Measurements from ENCODE around the gene CAVIN3.

The CAVIN3 gene, protein sequence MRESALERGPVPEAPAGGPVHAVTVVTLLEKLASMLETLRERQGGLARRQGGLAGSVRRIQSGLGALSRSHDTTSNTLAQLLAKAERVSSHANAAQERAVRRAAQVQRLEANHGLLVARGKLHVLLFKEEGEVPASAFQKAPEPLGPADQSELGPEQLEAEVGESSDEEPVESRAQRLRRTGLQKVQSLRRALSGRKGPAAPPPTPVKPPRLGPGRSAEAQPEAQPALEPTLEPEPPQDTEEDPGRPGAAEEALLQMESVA

DNA sequence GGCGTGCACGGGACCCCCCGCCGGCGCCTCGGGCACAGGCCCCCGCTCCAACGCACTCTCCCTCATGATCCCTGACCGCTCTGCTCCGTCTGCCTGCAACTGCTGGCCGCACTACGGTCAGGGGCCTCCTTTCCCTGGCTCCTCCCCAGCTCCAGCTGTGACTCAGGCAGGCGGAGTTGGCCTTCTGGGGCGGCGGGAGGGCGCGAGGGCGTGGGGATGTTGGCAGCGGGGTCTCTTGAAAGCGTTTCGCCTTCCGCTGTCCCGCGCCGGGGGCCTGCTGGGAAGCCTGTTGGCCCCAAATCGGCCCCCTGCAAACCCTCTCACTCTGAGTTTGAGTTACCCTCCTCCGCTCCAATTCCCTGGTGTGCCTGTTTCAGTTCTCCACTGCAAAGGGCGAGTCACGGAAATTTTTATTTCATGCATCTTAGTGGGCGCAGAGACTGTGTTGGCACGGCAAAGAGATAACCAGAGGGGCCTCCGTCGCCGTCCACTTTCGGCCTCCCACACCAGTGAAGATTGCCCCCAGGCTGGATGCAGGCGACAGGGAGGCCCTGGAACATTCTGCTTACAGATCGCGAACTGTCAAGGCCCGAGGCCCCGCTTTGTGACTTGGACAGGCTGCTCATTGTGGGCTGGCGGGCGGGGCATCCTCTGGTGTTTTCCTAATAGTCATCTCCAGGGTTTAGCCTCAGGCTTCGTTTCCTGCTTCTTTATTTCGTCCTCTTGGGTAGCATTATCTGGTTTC is at the start of gene CAVIN3:
Gene CAVIN3 (minus strand): TSS at position 91 of the 745 bp plus-strand sequence. CDS start 25 bp downstream, at position 66.
- no peak within 1 kb of the TSS for H3K4me3 ChIP-seq (ENCODE audit: low read depth, low read length)
- DNase-seq (ENCODE audit: low read depth), result no peak
- TF ChIP-seq, protein P1, sequence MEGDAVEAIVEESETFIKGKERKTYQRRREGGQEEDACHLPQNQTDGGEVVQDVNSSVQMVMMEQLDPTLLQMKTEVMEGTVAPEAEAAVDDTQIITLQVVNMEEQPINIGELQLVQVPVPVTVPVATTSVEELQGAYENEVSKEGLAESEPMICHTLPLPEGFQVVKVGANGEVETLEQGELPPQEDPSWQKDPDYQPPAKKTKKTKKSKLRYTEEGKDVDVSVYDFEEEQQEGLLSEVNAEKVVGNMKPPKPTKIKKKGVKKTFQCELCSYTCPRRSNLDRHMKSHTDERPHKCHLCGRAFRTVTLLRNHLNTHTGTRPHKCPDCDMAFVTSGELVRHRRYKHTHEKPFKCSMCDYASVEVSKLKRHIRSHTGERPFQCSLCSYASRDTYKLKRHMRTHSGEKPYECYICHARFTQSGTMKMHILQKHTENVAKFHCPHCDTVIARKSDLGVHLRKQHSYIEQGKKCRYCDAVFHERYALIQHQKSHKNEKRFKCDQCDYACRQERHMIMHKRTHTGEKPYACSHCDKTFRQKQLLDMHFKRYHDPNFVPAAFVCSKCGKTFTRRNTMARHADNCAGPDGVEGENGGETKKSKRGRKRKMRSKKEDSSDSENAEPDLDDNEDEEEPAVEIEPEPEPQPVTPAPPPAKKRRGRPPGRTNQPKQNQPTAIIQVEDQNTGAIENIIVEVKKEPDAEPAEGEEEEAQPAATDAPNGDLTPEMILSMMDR (IDR thresholded peaks at IDR 0.05; ENCODE audit: control insufficient read depth, extremely low read depth, insufficient read depth), result no peak

DNA sequence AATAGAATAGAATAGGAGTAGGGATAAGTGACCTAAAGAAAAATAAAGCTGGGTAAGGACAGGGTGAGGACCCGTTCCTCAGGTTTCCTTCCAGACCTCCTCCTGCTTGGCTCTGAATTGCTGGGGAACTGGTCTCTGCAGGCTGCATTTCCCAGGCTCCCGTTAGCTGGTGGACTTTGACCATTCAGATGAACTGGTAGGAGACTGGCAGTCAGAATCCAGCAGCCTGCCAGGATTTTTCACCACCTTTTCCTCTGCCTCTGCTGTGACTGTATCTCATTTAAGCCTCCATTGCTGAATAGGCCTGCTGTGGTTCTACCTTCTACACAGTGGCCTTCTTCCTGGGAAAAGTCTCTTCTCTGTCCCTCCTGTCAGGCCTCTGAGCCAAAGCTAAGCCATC is 45.4 kb upstream of the CAVIN3 start:
- TF ChIP-seq, protein P1 (IDR thresholded peaks at IDR 0.05; ENCODE audit: control insufficient read depth, extremely low read depth, insufficient read depth), result no peak

DNA sequence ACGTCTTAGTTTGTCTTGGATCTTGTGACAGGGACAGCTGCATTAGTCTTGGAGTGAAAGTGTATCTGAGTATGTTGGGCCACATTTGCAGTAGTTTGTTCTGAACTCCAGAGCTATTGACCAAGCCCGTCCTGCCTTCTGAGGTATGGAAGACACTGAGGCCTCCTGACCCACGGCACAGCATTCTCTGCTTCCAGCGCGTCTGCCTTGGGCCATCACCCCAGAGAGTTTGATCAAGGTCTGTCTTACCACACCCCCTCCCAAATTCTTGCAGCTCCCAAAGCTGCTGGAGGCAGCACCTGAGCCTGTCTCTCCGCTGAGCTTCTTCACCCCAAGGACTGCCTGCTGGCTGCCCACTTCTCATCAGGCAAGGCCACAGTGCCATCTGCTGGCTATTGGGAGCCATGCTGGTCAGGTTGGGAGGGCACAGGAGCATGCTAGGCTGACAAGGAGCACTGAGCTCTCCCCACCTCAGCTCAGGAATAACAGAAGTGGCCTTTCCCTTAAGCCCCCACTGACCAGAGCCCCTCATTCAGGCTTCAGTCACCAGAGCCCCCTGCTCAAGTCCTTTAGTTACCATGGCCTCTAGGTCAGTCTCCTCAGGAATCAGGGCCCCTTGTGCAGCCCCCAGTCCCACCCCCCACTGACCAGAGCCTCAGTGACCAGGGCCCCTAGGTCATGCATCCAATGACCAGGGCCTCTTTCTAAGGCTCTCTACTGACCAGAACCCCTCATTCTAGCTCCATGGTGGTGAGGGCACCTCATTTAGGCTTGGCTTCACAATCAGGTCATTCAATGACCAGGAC is 42.8 kb upstream of the CAVIN3 start:
- TF ChIP-seq, protein P1 (IDR thresholded peaks at IDR 0.05; ENCODE audit: control insufficient read depth, extremely low read depth, insufficient read depth), result peak; percentile 100
- DNase-seq (ENCODE audit: low read depth), result peak; percentile 43
- H3K4me3 ChIP-seq (ENCODE audit: low read depth, low read length), result no peak overlapping the region

More for the DNA sequence above, 45.4 kb upstream of the CAVIN3 start:
- no peak overlapping the region for H3K4me3 ChIP-seq (ENCODE audit: low read depth, low read length)
- DNase-seq (ENCODE audit: low read depth), result no peak

DNA sequence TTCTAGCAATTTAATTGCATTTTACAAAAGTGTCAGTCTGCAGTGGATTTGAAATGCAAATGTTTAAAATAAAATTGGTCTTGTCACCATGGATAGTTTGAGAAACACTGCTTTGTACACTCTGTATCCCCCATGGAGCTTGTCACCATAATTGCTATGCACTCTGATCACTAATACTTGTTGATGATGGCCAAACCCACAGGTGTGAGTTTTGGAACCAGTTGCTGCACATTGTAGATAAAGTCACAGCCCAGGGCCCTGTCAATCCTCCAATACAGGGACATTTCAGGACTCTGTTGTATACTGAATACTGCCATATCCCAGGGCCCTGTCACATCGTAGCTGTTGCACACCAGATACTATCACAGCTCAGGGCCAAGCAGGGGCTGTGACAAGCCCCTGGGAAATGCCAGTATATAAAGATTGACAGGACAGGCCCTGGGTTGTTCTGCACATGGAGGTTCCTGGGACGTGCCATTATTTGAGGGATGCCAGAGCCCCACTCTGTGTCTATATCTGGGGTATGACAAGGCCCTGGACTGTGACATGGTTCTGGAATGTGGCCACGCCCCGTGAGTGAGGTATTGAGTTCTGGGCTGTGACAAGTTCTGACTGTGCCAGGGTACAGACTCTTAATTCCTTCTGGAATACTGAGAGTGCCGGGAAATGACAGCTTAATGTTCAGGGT is 42.0 kb upstream of the CAVIN3 start:
- no peak for DNase-seq (ENCODE audit: low read depth)
- H3K4me3 ChIP-seq (ENCODE audit: low read depth, low read length), result no peak overlapping the region
- TF ChIP-seq, protein P1 (IDR thresholded peaks at IDR 0.05; ENCODE audit: control insufficient read depth, extremely low read depth, insufficient read depth), result no peak

DNA sequence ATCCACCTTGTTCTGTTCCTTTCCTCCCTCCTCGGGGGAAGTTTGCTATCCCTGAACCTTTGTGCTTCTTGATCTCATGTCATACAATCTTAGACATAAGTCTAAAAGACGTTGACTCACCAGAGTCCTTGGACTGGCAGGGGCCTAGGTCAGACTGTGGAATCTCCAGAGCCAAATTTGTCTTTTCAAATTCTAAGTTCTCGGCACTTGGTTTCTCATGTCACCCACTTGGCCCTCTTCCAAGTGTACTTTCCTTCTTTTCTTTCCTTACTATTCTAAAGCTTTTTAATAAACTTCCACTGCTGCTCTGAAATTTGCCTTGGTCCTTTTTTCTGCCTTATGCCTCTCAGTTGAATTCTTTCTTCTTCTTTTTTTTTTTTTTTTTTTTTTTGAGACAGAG is 39.9 kb upstream of the CAVIN3 start:
- TF ChIP-seq, protein P1 (IDR thresholded peaks at IDR 0.05; ENCODE audit: control insufficient read depth, extremely low read depth, insufficient read depth), result no peak
- DNase-seq (ENCODE audit: low read depth), result no peak
- no peak overlapping the region for H3K4me3 ChIP-seq (ENCODE audit: low read depth, low read length)

DNA sequence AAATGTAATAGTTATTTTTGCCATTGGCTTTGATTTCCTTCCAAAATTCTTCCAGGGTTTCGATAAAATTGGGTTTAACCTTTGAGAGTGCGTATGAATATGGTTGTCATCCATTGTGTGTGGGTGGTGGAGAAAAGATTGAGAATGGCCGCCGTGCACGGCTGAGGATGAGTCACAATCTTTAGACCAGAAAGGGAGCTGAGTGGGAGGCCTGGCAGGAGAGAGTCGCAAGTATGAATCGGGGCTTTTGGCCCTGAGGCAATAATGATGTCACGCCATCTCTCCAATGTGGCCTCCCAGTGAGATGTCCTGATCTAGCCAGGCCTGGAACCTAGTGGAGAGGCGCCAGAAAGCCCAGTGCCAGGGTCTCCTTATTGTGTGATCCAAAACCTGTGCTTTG is 36.9 kb upstream of the CAVIN3 start:
- DNase-seq (ENCODE audit: low read depth), result no peak
- no peak overlapping the region for H3K4me3 ChIP-seq (ENCODE audit: low read depth, low read length)
- TF ChIP-seq, protein P1 (IDR thresholded peaks at IDR 0.05; ENCODE audit: control insufficient read depth, extremely low read depth, insufficient read depth), result no peak

Data from LNCaP clone FGC (cell line).